WTC11 (cell line): ENCODE measurements around the gene CSNK1G1.

Experiments used
- ATF2 ChIP-seq: sonication (generic); formaldehyde crosslinking; IDR thresholded peaks from 2 replicates; pipeline ENCODE4 v1.8.1; 2022; ENCODE audit warnings: low read depth, missing genetic modification reagents, borderline replicate concordance
- CTCF ChIP-seq: fragments of 200-600 bp; IDR thresholded peaks from 2 replicates; pipeline ENCODE4 v1.8.0; 2022; ENCODE audit warnings: antibody characterized with exemption
- ZNF138 ChIP-seq: sonication (generic); formaldehyde crosslinking; conservative IDR thresholded peaks from 2 replicates; pipeline ENCODE4 v1.8.1; 2022; ENCODE audit warnings: mild to moderate bottlenecking, moderate library complexity, missing genetic modification reagents

GRCh38 chr15:64166102-64166890, 189.7 kb downstream of the CSNK1G1 start:
- TF ChIP-seq ATF2 (CRISPR knock-in tag): no peak
- TF ChIP-seq ZNF138 (CRISPR knock-in tag): no peak
- no peak for TF ChIP-seq CTCF
